GM19438 (cell line): ENCODE measurements around the gene GAD2.

ENCODE experiments used
- ATAC-seq: cut with Tn5 transposase; IDR thresholded peaks from one replicate; pipeline ENCODE4 v1.9.1; 2021; ENCODE audit warnings: low read depth; ENCODE audit not compliant: unreplicated experiment

Gene GAD2

DNA sequence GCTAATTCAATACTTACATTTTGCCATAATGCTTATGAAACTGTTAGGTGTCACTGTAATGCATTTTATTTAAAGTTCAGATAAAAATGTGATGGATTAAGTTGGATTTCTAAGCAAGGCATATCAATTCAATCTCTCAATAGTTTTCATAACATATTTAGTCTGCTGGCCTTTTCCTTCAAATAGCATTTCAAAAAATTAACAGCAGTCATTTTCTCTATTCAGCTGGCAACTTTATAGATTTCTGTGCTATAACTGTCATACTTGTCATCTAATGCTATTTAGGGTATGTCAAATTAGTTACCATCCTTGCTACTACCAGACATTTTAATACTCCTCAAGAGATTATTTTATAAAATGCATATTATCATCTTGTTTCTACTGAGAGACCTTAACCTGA, 4.3 kb downstream of the GAD2 start:
- ATAC-seq = no peak

DNA sequence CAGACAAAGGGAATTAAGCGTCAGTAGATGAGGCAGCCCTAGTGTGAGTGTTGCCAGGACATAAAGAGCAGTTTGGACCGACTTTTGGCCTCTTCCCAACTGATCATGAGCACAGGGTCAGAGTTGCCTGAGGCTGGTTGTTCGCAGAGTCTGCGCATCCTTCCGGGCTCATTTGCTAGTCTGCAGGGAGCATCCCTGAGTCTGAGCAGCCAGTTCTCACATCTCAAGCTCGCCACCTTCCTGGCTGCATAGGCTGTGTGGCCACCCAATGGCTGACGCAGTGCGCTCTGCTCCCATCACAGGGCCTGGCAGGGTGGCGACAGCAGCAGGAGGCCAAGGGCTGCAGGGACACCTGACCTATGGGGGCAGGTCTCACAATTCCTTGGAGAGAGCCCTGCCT, 5.0 kb downstream of the GAD2 start:
- no peak for ATAC-seq

DNA sequence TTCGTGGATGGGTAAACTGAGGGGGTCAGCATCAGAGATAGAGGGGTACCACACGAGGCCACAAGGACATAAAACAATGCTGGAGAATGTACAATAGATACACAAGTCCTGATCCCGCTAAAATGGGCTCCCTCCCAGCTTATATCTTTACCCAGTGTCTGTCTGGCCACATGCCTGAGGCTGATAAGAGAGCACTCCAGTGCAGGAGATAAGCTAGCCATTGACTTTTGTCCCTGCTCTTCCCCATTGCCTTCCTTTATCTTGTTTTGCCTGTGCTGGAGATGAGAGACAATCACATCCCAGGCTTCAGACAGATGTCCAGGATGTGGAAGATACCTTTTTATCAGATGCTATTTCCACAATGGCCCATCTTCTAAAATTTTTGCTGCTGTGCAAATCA, 6.0 kb downstream of the GAD2 start:
- ATAC-seq = no peak

DNA sequence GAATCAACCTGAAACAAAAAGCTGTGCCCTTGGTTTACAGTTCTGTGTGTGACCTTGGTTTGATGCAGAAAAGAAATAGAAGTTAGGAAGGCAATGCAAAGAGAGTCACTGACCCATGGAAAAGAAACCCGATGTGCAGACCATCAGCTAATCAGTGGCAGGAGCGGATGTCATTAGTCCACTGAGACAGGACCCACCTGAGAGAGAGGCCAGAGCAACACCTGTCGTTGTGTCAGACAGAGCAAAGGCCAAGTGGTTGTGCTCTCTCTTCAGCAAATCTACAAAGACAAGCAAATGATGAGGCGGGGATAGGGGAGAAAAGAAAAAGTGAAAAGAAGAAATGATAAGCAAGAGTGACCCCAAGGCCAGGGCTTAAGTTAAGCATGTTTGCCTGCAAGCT, 8.7 kb downstream of the GAD2 start:
- no peak for ATAC-seq

- no peak for ATAC-seq
These were observed 11.2 kb downstream of the GAD2 start for GRCh38 chr10:26227786-26228185.

DNA sequence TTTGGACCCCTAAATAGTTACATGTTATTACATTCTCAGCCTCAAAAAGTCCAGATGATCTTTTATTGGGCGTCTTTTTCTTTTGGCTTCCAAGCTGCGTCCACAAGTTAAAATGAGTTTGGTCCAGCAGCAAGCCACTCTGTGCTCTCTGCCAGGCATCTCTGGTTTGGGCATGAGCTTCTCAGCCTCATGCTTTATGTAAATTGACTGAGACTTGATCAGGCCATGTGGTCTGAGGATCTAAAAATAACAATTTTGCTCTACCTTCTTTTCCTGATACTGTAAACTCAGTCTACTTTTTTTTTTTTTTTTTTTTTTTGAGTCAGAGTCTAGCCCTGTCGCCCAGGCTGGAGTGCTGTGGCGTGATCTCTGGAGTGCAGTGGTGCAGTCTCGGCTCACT, 15.6 kb downstream of the GAD2 start:
- no peak for ATAC-seq

GRCh38 chr10:26235761-26236160, 19.2 kb downstream of the GAD2 start:
- no peak for ATAC-seq

DNA sequence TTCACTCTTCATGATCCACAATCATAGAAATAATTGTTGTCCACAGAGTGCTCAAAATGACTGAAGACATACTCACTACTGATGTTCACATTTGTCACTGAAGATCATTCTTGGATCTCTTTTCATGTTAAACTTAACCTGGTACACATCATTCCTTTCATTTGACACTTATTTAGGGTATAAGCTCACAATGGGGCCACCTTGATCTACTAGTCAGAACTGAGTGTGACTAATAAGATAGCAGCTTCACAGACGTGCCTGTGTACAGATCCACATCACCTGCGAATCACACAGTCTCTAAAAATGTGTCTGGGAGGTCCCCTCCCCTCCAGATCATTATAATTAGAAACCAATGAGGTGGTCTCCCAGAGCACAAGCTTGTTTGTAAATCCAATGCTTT, 21.8 kb downstream of the GAD2 start:
- no peak for ATAC-seq

- no peak for ATAC-seq
These were observed 26.3 kb downstream of the GAD2 start for GRCh38 chr10:26242706-26243350.

DNA sequence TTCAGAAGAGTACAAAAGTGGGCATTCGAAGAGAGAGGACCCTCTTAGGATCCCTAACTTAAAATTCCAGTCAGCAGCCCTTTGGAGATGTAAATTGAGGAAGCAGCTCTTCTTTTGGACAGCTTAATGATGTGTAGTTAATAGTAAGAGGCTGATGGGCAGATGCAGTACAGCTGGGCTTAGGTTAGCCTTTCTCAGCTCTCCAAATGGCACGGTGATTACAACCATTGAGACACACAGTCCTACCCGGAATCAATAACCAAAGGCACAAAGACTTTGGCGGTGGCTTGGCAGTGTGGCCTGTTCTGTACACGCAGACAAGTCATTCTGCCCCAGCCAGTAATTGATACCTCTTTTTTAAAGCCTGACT, 26.8 kb downstream of the GAD2 start:
- no peak for ATAC-seq

DNA sequence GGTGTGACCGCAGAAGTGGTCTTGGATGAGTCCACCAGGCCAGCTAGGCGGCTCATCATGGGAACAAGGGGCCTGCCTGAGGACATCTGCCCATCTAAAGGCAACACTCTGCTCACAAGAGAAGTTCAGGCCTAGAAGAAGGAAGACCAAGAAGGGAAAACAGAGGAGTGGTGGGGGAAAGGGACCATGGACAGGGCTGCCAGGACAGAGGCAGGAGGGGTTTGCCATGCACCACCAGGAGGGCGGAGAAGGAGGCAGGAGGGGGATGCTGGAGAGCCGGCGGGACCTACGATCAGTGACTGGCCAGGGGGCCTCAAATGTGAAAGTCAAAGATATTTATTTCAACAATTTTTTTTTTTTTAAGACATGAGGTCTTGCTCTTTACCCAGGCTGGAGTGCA, 33.1 kb downstream of the GAD2 start:
- ATAC-seq = no peak

GRCh38 chr10:26251925-26252324, 35.4 kb downstream of the GAD2 start:
- no peak for ATAC-seq

DNA sequence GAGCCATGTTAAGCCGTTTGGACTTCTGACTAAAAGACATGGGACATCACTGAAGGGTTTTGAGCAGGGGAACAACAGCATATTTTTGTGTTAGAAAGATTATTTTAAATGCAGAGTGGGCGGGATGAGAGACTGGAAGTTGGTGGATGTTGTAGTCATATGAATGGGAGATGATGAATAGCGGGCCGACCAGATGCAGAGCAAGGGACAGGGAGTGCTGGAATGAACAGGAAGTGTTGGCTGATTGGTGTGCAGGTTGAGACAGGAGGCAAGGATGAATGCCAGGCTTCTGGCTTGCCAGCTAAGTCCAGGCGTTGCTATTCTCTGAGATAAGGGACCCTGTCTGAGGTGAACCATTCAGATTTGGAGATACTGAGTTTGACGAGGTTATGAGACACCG, 38.0 kb downstream of the GAD2 start:
- ATAC-seq = no peak

DNA sequence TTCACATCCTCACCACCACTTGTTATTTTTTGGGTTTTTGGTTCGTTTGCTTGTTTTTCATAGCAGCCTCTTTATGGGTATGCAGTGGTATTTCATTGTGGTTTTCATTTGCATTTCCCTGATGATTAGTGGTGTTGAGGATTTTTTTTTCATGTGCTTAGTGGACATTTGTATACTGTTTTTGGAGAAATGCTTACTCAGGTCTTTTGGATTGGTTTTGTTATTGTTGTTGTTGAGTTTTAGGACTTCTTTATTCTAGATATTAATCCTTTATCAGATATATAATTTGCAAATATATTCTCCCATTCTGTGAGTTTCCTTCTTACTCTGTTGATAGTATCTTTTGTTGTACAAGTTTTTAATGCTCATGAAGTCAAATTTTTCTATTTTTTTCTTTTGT, 42.8 kb downstream of the GAD2 start:
- ATAC-seq = no peak

DNA sequence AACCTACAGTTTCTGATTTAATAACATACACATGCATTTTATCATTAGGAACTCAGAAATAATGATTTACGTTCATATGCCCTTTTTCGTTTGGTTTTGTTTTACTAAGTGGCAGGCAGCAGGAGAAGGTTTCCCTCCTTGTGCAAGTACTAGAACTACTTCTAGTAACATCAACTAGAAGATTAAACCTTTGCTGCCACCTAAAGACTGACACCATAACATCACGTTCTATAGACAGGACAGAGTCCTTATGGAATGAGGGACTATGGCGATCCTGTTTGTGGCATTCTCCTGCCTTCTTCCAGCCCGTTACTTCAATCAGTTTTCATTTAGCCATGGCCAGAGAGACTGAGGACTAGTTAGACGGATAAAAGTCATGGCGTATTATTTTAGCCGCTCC, 53.2 kb downstream of the GAD2 start:
- ATAC-seq = no peak

DNA sequence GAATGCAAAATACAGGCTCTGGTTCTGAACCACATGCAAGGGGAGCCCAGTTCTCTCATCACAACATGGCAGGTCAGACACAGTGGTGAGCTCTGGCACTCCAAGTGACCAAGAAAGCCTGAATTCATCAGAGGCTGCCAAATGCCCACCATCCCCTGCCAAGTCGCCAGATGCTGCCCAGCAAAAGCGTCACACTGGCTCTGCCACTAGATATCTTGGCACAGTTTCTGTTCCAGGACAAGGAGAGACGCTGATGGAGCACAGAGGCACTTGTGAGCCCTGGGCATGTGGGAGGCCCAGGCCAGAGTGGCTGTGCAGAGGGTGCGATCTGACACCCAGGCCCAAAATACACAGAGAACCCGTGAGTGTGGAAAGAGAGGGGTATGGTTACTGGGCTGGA, 57.8 kb downstream of the GAD2 start:
- no peak for ATAC-seq

DNA sequence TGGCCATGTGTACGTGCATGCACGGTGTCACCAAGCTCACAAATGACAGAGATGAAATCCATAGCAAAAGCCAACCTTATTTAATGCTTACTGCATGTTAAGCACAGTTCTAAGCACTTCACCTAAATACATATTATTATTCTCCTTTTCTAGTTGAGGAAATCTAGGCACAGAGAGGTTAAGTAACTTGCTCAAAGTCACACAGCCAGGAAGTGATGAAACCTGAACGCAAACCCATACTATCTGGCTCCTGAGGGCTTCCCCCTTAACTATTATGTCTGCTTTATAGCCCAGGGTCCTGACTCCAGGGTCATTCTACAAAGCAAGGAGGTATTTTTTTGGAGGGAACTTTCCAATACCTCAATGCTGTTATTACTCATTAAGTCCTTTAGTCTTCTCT, 61.7 kb downstream of the GAD2 start:
- no peak for ATAC-seq

GRCh38 chr10:26290236-26290635, 73.7 kb downstream of the GAD2 start:
- no peak for ATAC-seq

GRCh38 chr10:26291721-26292480, 75.3 kb downstream of the GAD2 start:
- no peak for ATAC-seq

DNA sequence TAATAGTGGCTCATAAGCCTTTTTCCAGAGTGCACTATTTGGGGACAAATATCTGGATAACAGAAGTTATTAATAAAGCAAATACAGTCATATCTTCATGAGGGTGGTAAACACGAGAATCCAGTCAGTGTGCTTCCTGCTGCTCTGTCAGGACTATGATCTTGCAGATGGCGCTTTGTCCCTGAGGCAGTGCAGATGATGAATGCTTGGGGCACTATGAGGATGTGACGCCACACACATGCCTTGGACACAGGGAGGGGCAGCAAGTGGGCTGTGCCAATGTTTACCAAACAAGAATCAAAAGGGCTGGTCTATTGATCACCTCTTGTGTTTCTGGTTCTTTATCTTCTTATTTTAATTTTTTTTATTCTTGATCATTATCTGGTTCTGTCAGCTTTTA, 79.8 kb downstream of the GAD2 start:
- ATAC-seq = no peak

DNA sequence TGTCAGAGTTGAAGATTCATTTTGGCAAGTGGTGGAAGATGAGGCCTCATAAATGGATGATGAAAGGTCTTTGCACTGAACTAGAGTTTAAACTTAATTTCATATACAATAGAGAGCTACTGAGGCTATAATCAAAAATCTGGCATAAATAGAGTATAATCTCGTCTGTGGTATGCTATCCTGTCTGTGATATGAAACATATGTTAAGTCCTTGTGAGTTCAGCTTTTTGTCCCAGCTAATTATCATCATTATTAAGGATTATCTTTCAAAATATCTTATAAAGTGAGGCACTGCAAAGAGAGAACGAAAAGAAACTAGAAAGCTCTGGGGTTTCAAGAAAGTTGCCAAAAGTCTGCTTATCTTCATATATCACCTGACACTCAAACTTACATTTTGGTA, 83.4 kb downstream of the GAD2 start:
- no peak for ATAC-seq

GRCh38 chr10:26303366-26303765, 86.8 kb downstream of the GAD2 start:
- no peak for ATAC-seq

DNA sequence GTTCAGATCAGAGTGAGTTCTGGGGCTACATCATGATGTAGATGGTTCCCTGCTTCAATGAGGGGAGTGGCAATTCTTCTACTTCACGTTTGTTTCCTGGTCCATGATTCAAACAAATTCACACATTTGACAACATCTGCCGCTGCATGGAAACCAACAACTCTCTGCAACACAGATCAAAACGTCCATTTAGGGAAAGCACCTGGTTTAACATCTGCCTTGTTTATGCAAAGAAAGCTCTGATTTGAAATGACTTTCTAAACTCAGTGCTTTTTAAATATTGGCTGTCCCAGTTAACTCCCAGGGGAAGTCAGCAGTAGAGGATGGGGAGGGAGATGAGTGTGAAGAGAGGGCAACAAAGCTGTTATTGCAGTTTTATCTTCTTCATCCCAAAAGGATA, 93.8 kb downstream of the GAD2 start:
- no peak for ATAC-seq
